H1 (cell line): ENCODE data around the gene PHACTR2. TPM values are rescaled to one million over a fixed set of nuclear protein-coding genes. Genes with fewer than 3 reads are reported as not detected.

Source experiments
- HDAC6 ChIP-seq: IDR thresholded peaks from one replicate; pipeline ENCODE4 v1.7.1; 2012; ENCODE audit warnings: low read depth, mild to moderate bottlenecking, inconsistent platforms, low read length, moderate library complexity
- polyA plus RNA-seq, 7 experiments: library from polyadenylated mRNA; depleted of rRNA in 3 of 7; stranded (reverse) in 5 of 7; unstranded in 2 of 7; fragments of >200 nt in 5 of 7; fragments of 200-250 nt in 2 of 7; gene quantifications; 1 replicate in 5 of 7; 2 replicates in 1 of 7; 4 replicates in 1 of 7; pipeline versions ENCODE4 v1.2.1 to v1.2.3, GENCODE V29; 2011 to 2013; ENCODE audit warnings: missing spikeins in 2 of 7, mixed read lengths in 2 of 7
- total RNA-seq: library from RNA; stranded (reverse); fragmentation: NEBNext Ultra II Directional; extraction: Animal tissue kit (Norgen Biotek cat#: 25700); gene quantifications from 2 replicates; pipeline ENCODE4 v1.2.1, GENCODE V29; 2021

Gene PHACTR2
- total and polyA plus RNA-seq, 2 of the 8 experiments (the other 6 are each of a cell fraction or from before 2014, with no cell fraction given): 16.9 to 131 TPM

DNA sequence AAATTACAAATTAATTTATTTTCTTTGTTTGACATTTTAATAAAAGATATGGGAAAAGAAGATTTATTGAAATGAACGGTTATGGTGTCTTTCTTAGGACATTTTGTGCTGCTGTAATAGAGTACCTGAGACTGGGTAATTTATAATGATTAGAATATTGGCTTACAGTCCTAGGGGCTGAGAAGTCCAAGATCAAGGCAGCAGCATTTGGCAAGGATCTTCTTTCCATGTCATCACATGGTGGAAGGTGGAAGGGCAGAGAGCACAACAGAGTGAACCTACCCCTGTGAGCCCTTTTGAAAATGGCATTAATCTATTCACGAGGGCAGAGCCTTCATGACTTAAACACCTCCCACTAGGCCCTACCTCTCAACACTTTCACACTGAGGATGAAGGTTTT, 89.7 kb downstream of the PHACTR2 start (continued):
- TF ChIP-seq HDAC6: no peak
